ENCODE data around the gene SLC35F3. TPM values are rescaled to one million over a fixed set of nuclear protein-coding genes. Genes with fewer than 3 reads are reported as not detected.

Gene SLC35F3
- total RNA-seq, 1 donor from 2014 or later: 2.4 TPM

GRCh38 chr1:234270581-234271242 lies 366.2 kb downstream of the SLC35F3 start:
- no peak for FAIRE-seq
- DNase-seq (ENCODE audit: low spot score in 2 of 2): no peak

GRCh38 chr1:234271243-234271606 lies 366.7 kb downstream of the SLC35F3 start:
- DNase-seq (ENCODE audit: low spot score in 2 of 2): no peak
- no peak for FAIRE-seq

GRCh38 chr1:234272656-234273312 lies 368.3 kb downstream of the SLC35F3 start:
- no peak for DNase-seq (ENCODE audit: low spot score in 2 of 2)
- no peak for FAIRE-seq

GRCh38 chr1:234273981-234274380 lies 369.5 kb downstream of the SLC35F3 start:
- DNase-seq (ENCODE audit: low spot score in 2 of 2): no peak
- no peak for FAIRE-seq

- no peak for FAIRE-seq
Measured at GRCh38 chr1:234276151-234276788, 371.8 kb downstream of the SLC35F3 start.

GRCh38 chr1:234277161-234277868 lies 372.8 kb downstream of the SLC35F3 start:
- FAIRE-seq: no peak
- no peak for DNase-seq (ENCODE audit: low spot score in 2 of 2)

More at GRCh38 chr1:234276151-234276788, 371.8 kb downstream of the SLC35F3 start:
- DNase-seq (ENCODE audit: low spot score in 2 of 2): no peak

GRCh38 chr1:234279021-234279420 lies 374.5 kb downstream of the SLC35F3 start:
- FAIRE-seq: no peak
- no peak for DNase-seq (ENCODE audit: low spot score in 2 of 2)

- DNase-seq (ENCODE audit: low spot score in 2 of 2) (no peak), FAIRE-seq (no peak)
Measured at GRCh38 chr1:234280500-234280899, 376.0 kb downstream of the SLC35F3 start.

- FAIRE-seq (no peak), DNase-seq (ENCODE audit: low spot score in 2 of 2) (peak in 1 of 2 donors; percentile 29)
Measured at GRCh38 chr1:234281826-234282489, 377.5 kb downstream of the SLC35F3 start.

GRCh38 chr1:234286206-234286605 lies 381.7 kb downstream of the SLC35F3 start:
- DNase-seq (ENCODE audit: low spot score in 2 of 2) (no peak), FAIRE-seq (no peak)

- no peak for FAIRE-seq
- no peak for DNase-seq (ENCODE audit: low spot score in 2 of 2)
Measured at GRCh38 chr1:234288946-234289345, 384.5 kb downstream of the SLC35F3 start.

GRCh38 chr1:234289538-234290305 lies 385.2 kb downstream of the SLC35F3 start:
- FAIRE-seq: no peak
- no peak for DNase-seq (ENCODE audit: low spot score in 2 of 2)

GRCh38 chr1:234292011-234292410 lies 387.5 kb downstream of the SLC35F3 start:
- DNase-seq (ENCODE audit: low spot score in 2 of 2) (no peak), FAIRE-seq (no peak)

- FAIRE-seq (no peak), DNase-seq (ENCODE audit: low spot score in 2 of 2) (no peak)
Measured at GRCh38 chr1:234292548-234292947, 388.1 kb downstream of the SLC35F3 start.

- DNase-seq (ENCODE audit: low spot score in 2 of 2) (no peak), FAIRE-seq (no peak)
Measured at GRCh38 chr1:234294109-234294817, 389.8 kb downstream of the SLC35F3 start.

- DNase-seq (ENCODE audit: low spot score in 2 of 2) (no peak), FAIRE-seq (no peak)
Measured at GRCh38 chr1:234295068-234295467, 390.6 kb downstream of the SLC35F3 start.

- FAIRE-seq (no peak), DNase-seq (ENCODE audit: low spot score in 2 of 2) (no peak)
Measured at GRCh38 chr1:234295626-234296025, 391.1 kb downstream of the SLC35F3 start.

GRCh38 chr1:234296496-234296895 lies 392.0 kb downstream of the SLC35F3 start:
- DNase-seq (ENCODE audit: low spot score in 2 of 2) (no peak), FAIRE-seq (no peak)

GRCh38 chr1:234297668-234298067 lies 393.2 kb downstream of the SLC35F3 start:
- no peak for FAIRE-seq
- no peak for DNase-seq (ENCODE audit: low spot score in 2 of 2)

Measured in frontal cortex (tissue), 4 donors.